GM12878 (cell line): Measurements from ENCODE around the gene TRHDE. TPM values are rescaled to one million over a fixed set of nuclear protein-coding genes. Genes with fewer than 3 reads are reported as not detected.

ENCODE experiments used
- ATAC-seq: fragments of 200-7000 bp; cut with Tn5 transposase; 3 replicates; pipeline ENCODE4 v1.9.1; 2020; ENCODE audit warnings: mild to moderate bottlenecking, moderate library complexity
- BruUV-seq: library from RNA; stranded (reverse); fragments of 400-500 nt; replicated peaks from 2 replicates; lab custom pipeline; 2021; lab: Mats Ljungman, UMichigan
- CTCF ChIA-PET: fragments of 300-600 bp; sonication (Branson Sonifier 250); formaldehyde crosslinking; extraction: SDS; loops from one replicate; lab custom pipeline; 2021; ENCODE audit warnings: inconsistent platforms; lab: Yijun Ruan, JAX
- POLR2A ChIA-PET: fragments of 350-600 bp; formaldehyde crosslinking; extraction: SDS; loops from one replicate; lab custom pipeline; 2021; ENCODE audit warnings: inconsistent platforms; lab: Charles Lee
- RAD21 ChIA-PET: fragments of 300-600 bp; sonication (Branson Sonifier 250); formaldehyde crosslinking; loops from one replicate; lab custom pipeline; 2023; ENCODE audit warnings: antibody characterized with exemption; ENCODE audit not compliant: unreplicated experiment; lab: Charles Lee
- SMC1A ChIA-PET: fragments of 300-600 bp; sonication (Branson Sonifier 250); formaldehyde crosslinking; loops from one replicate; lab custom pipeline; 2023; ENCODE audit not compliant: unreplicated experiment, uncharacterized antibody; lab: Charles Lee
- DNase-seq: peaks from one replicate; pipeline ENCODE4 v3.0.0-alpha.2; 2011; ENCODE audit warnings: low read depth, low spot score
- FAIRE-seq: peaks from 3 replicates; lab custom pipeline; 2011; peaks lifted over from hg19 to GRCh38; lab: Jason Lieb, UNC
- H2AFZ ChIP-seq: 2 replicates; pipeline ENCODE4 v1.6.0; 2011; ENCODE audit warnings: low read depth, low read length, control low read depth; ENCODE audit not compliant: control insufficient read depth
- H3K27ac ChIP-seq: 2 replicates; pipeline ENCODE4 v1.5.1; 2011; ENCODE audit warnings: control low read depth; ENCODE audit not compliant: control insufficient read depth, insufficient read depth
- H3K27me3 ChIP-seq, 2 experiments: replicated peaks in 1 of 2; 2 replicates each; pipeline versions ENCODE4 v1.6.0 to v1.6.1; 2011; ENCODE audit warnings: low read length in 1 of 2; ENCODE audit not compliant: control insufficient read depth in 2 of 2, insufficient read depth in 2 of 2
- H3K36me3 ChIP-seq, 2 experiments: 2 replicates each; pipeline ENCODE4 v1.5.1; 2011; ENCODE audit warnings: low read length in 1 of 2; ENCODE audit not compliant: control insufficient read depth in 2 of 2, insufficient read depth in 2 of 2
- H3K4me1 ChIP-seq: 2 replicates; pipeline ENCODE4 v1.6.1; 2011; ENCODE audit warnings: mild to moderate bottlenecking, low read length, moderate library complexity, mixed read lengths; ENCODE audit not compliant: control insufficient read depth, insufficient read depth
- H3K4me2 ChIP-seq: 2 replicates; pipeline ENCODE4 v1.6.0; 2011; ENCODE audit warnings: control low read depth; ENCODE audit not compliant: control insufficient read depth, insufficient read depth
- H3K4me3 ChIP-seq: fragments of 200-600 bp; sonication (generic); 2 replicates; pipeline ENCODE4 v1.5.1; 2016
- H3K79me2 ChIP-seq: 2 replicates; pipeline ENCODE4 v1.6.0; 2011; ENCODE audit warnings: low read length; ENCODE audit not compliant: control insufficient read depth, insufficient read depth
- H3K9ac ChIP-seq: 2 replicates; pipeline ENCODE4 v1.8.0; 2011; ENCODE audit warnings: low read length, control low read depth, mixed read lengths; ENCODE audit not compliant: control insufficient read depth, insufficient read depth
- H3K9me3 ChIP-seq: replicated peaks from 3 replicates; pipeline ENCODE4 v1.5.1; 2011; ENCODE audit warnings: mild to moderate bottlenecking, low read length; ENCODE audit not compliant: control insufficient read depth, insufficient read depth
- H4K20me1 ChIP-seq: 2 replicates; pipeline ENCODE4 v1.6.0; 2011; ENCODE audit not compliant: control insufficient read depth, insufficient read depth
- BMI1 ChIP-seq: fragments of 450-650 bp; IDR thresholded peaks from 2 replicates; pipeline ENCODE4 v1.6.1; 2016; ENCODE audit warnings: mild to moderate bottlenecking, moderate library complexity, borderline replicate concordance
- BRCA1 ChIP-seq: IDR thresholded peaks from 2 replicates; pipeline ENCODE4 v1.6.1; 2011; ENCODE audit warnings: low read depth, low read length, improper control_type of control experiment
- CBFB ChIP-seq: IDR thresholded peaks from 2 replicates; pipeline ENCODE4 v1.6.1; 2016; ENCODE audit warnings: antibody characterized with exemption, low read depth
- CREB1 ChIP-seq: IDR thresholded peaks from 2 replicates; pipeline ENCODE4 v1.6.1; 2012; ENCODE audit warnings: low read depth, mild to moderate bottlenecking, inconsistent platforms
- GABPA ChIP-seq: IDR thresholded peaks from 2 replicates; pipeline ENCODE4 v1.6.1; 2014; ENCODE audit warnings: antibody characterized with exemption, low read depth, mild to moderate bottlenecking, inconsistent platforms
- HCFC1 ChIP-seq: fragments of 150-350 bp; IDR thresholded peaks from 2 replicates; pipeline ENCODE4 v1.6.1; 2014; ENCODE audit warnings: low read length
- HDAC2 ChIP-seq: fragments of 200-600 bp; sonication (generic); IDR thresholded peaks from 2 replicates; pipeline ENCODE4 v1.6.1; 2017
- HDGF ChIP-seq: fragments of 450-650 bp; IDR thresholded peaks from 2 replicates; pipeline ENCODE4 v1.6.1; 2016; ENCODE audit warnings: antibody characterized with exemption
- KDM1A ChIP-seq: fragments of 200-600 bp; sonication (generic); IDR thresholded peaks from 2 replicates; pipeline ENCODE4 v1.6.1; 2016; ENCODE audit warnings: borderline replicate concordance
- SREBF1 ChIP-seq: IDR thresholded peaks from 2 replicates; pipeline ENCODE4 v1.6.1; 2012; ENCODE audit warnings: mild to moderate bottlenecking, low read length
- STAT3 ChIP-seq: IDR thresholded peaks from 2 replicates; pipeline ENCODE4 v1.6.1; 2011; ENCODE audit warnings: low read depth, low read length, improper control_type of control experiment
- TARDBP ChIP-seq: IDR thresholded peaks from 2 replicates; pipeline ENCODE4 v1.6.1; 2016; ENCODE audit warnings: borderline replicate concordance
- WGBS: methylation state at CpG from one replicate; pipeline ENCODE4 v1.1.6; 2016; ENCODE audit warnings: low lambda C conversion rate; ENCODE audit not compliant: insufficient replicate concordance, insufficient coverage; ENCODE audit errors: missing lambda C conversion rate; 5-methylcytosine and 5-hydroxymethylcytosine counted together
- in situ Hi-C: fragments of 300-500 bp; cut with MboI; formaldehyde crosslinking; loops from 9 replicates; pipeline ENCODE4 v1.14.3; 2018; ENCODE audit warnings: mixed read lengths
- intact Hi-C: fragments of 100-400 bp; cut with micrococcal nuclease; formaldehyde crosslinking; loops from one replicate; pipeline ENCODE4 v1.14.2; 2022; ENCODE audit not compliant: unreplicated experiment
- polyA plus RNA-seq, 11 experiments: library from polyadenylated mRNA; depleted of rRNA in 4 of 11; unstranded in 6 of 11; stranded (reverse) in 5 of 11; fragments of >200 nt; fragmentation: Nextera tagmentation in 4 of 11; fragmentation: Illumina TruSeq in 1 of 11; extraction: Ambion mirVana in 4 of 11; extraction: Trizol in 1 of 11; gene quantifications; 1 replicate in 1 of 11; 2 replicates in 10 of 11; pipeline versions ENCODE4 v1.2.1 to v1.2.3, GENCODE V29; 2011 to 2016; ENCODE audit warnings: inconsistent platforms in 2 of 11, missing spikeins in 2 of 11, low read depth in 1 of 11
- total RNA-seq, 4 experiments: library from RNA; depleted of rRNA in 3 of 4; stranded (reverse); fragments of >200 nt in 3 of 4; fragmentation: Illumina TruSeq in 1 of 4; extraction: Trizol in 1 of 4; gene quantifications; 2 replicates each; pipeline versions ENCODE4 v1.2.1 to v1.2.3, GENCODE V29; 2013 to 2021
- TF ChIP-seq, protein P1 (sequence below): IDR thresholded peaks from 2 replicates; pipeline ENCODE4 v1.6.1; 2012; ENCODE audit warnings: low read depth, low read length, improper control_type of control experiment
- TF ChIP-seq, protein P2 (sequence below): fragments of 450-650 bp; IDR thresholded peaks from 2 replicates; pipeline ENCODE4 v1.6.1; 2017; ENCODE audit warnings: mild to moderate bottlenecking, low read depth, inconsistent platforms; ENCODE audit not compliant: poor library complexity, severe bottlenecking
- TF ChIP-seq, protein P3 (sequence below): fragments of 450-650 bp; IDR thresholded peaks from 2 replicates; pipeline ENCODE4 v1.6.1; 2016; ENCODE audit warnings: mild to moderate bottlenecking
- TF ChIP-seq, protein P4 (sequence below): fragments of 450-650 bp; IDR thresholded peaks from 2 replicates; pipeline ENCODE4 v1.6.1; 2016; ENCODE audit warnings: mild to moderate bottlenecking
- TF ChIP-seq, protein P5 (sequence below): fragments of 450-650 bp; IDR thresholded peaks from 2 replicates; pipeline ENCODE4 v1.6.1; 2016; ENCODE audit warnings: mild to moderate bottlenecking, moderate library complexity, borderline replicate concordance

TRHDE gene
- total and polyA plus RNA-seq, 10 of the 15 experiments (the other 5 are each of a cell fraction or from before 2014, with no cell fraction given), result not detected

DNA sequence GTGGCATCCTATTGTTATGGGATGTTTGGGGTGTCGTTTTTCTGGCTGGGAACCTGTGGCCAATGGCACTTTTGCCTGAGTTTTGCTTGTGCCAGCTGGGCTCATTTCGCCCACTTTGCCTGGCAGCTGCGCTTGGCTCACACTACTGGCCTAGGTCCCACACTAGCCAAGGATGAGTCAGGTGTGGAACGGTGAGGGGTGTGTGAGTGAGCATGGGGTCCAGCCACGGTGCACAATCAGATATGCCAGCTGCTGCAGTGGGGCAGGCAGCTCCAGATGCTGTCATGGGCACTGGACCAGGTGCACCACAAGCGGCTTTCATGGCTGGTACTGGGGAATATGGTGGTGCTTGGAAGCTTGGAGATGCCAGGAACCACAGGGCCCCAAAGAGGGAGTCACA lies 21.5 kb downstream of the TRHDE start:
- Histone ChIP-seq H3K27me3 (no peaks in the 10 kb centered on the region; a peak in 1 of 4 replicates), H3K9ac (no peak overlapping the region), H4K20me1 (no peaks in the 10 kb centered on the region), H3K4me3 (no peak overlapping the region), H3K27ac (no peak overlapping the region), H3K9me3 (no peaks in the 10 kb centered on the region), H3K36me3 (no peaks in the 10 kb centered on the region), H3K79me2 (no peaks in the 10 kb centered on the region), H3K4me1 (no peaks in the 10 kb centered on the region), H2AFZ (no peak overlapping the region), H3K4me2 (no peak overlapping the region)
- no peak for FAIRE-seq
- ChIA-PET POLR2A (no interaction called here), RAD21 (no interaction called here), CTCF (no interaction called here), SMC1A (no interaction called here)
- no peak for DNase-seq
- ATAC-seq, result no peak
- WGBS, result 34% methylated on average over 6 of the region's 6 CpGs
- BruUV-seq, result no TSS peak
- intact Hi-C loops (no loop called here), in situ Hi-C loops (no loop called here)
- TF ChIP-seq, protein P1, sequence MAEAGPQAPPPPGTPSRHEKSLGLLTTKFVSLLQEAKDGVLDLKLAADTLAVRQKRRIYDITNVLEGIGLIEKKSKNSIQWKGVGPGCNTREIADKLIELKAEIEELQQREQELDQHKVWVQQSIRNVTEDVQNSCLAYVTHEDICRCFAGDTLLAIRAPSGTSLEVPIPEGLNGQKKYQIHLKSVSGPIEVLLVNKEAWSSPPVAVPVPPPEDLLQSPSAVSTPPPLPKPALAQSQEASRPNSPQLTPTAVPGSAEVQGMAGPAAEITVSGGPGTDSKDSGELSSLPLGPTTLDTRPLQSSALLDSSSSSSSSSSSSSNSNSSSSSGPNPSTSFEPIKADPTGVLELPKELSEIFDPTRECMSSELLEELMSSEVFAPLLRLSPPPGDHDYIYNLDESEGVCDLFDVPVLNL, result no peak
- TF ChIP-seq CBFB (no peak), GABPA (no peak), HDGF (no peak), TARDBP (no peak), HDAC2 (no peak), SREBF1 (no peak), CREB1 (no peak), STAT3 (no peak), HCFC1 (no peak), BRCA1 (no peak), KDM1A (no peak), BMI1 (no peak)
- TF ChIP-seq, protein P2, sequence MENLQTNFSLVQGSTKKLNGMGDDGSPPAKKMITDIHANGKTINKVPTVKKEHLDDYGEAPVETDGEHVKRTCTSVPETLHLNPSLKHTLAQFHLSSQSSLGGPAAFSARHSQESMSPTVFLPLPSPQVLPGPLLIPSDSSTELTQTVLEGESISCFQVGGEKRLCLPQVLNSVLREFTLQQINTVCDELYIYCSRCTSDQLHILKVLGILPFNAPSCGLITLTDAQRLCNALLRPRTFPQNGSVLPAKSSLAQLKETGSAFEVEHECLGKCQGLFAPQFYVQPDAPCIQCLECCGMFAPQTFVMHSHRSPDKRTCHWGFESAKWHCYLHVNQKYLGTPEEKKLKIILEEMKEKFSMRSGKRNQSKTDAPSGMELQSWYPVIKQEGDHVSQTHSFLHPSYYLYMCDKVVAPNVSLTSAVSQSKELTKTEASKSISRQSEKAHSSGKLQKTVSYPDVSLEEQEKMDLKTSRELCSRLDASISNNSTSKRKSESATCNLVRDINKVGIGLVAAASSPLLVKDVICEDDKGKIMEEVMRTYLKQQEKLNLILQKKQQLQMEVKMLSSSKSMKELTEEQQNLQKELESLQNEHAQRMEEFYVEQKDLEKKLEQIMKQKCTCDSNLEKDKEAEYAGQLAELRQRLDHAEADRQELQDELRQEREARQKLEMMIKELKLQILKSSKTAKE, result no peak
- TF ChIP-seq, protein P3, sequence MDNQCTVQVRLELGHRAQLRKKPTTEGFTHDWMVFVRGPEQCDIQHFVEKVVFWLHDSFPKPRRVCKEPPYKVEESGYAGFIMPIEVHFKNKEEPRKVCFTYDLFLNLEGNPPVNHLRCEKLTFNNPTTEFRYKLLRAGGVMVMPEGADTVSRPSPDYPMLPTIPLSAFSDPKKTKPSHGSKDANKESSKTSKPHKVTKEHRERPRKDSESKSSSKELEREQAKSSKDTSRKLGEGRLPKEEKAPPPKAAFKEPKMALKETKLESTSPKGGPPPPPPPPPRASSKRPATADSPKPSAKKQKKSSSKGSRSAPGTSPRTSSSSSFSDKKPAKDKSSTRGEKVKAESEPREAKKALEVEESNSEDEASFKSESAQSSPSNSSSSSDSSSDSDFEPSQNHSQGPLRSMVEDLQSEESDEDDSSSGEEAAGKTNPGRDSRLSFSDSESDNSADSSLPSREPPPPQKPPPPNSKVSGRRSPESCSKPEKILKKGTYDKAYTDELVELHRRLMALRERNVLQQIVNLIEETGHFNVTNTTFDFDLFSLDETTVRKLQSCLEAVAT, result no peak
- TF ChIP-seq, protein P4, sequence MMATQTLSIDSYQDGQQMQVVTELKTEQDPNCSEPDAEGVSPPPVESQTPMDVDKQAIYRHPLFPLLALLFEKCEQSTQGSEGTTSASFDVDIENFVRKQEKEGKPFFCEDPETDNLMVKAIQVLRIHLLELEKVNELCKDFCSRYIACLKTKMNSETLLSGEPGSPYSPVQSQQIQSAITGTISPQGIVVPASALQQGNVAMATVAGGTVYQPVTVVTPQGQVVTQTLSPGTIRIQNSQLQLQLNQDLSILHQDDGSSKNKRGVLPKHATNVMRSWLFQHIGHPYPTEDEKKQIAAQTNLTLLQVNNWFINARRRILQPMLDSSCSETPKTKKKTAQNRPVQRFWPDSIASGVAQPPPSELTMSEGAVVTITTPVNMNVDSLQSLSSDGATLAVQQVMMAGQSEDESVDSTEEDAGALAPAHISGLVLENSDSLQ, result no peak
- TF ChIP-seq, protein P5, sequence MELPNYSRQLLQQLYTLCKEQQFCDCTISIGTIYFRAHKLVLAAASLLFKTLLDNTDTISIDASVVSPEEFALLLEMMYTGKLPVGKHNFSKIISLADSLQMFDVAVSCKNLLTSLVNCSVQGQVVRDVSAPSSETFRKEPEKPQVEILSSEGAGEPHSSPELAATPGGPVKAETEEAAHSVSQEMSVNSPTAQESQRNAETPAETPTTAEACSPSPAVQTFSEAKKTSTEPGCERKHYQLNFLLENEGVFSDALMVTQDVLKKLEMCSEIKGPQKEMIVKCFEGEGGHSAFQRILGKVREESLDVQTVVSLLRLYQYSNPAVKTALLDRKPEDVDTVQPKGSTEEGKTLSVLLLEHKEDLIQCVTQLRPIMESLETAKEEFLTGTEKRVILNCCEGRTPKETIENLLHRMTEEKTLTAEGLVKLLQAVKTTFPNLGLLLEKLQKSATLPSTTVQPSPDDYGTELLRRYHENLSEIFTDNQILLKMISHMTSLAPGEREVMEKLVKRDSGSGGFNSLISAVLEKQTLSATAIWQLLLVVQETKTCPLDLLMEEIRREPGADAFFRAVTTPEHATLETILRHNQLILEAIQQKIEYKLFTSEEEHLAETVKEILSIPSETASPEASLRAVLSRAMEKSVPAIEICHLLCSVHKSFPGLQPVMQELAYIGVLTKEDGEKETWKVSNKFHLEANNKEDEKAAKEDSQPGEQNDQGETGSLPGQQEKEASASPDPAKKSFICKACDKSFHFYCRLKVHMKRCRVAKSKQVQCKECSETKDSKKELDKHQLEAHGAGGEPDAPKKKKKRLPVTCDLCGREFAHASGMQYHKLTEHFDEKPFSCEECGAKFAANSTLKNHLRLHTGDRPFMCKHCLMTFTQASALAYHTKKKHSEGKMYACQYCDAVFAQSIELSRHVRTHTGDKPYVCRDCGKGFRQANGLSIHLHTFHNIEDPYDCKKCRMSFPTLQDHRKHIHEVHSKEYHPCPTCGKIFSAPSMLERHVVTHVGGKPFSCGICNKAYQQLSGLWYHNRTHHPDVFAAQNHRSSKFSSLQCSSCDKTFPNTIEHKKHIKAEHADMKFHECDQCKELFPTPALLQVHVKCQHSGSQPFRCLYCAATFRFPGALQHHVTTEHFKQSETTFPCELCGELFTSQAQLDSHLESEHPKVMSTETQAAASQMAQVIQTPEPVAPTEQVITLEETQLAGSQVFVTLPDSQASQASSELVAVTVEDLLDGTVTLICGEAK, result no peak
